ENCODE results near the gene DDX52. TPM values are rescaled to one million over a fixed set of nuclear protein-coding genes. Genes with fewer than 3 reads are reported as not detected.
A peak's percentile ranks its signal among the peaks of the same experiment; 100 is the strongest.

The DDX52 gene
- total RNA-seq: 10 to 100 TPM; 10.9 to 20.5 TPM

- DNase-seq (peak; percentile 95 to 98 (median 98)), ATAC-seq (peak; percentile 97)
- Histone ChIP-seq H3K36me3 (replicated peaks in 1 of 2; ENCODE audit: insufficient read depth in 1 of 2, low read depth in 2 of 2) (peaks cover 0 to 1% of the 10 kb centered on the region in 2 donors), H3K4me1 (peaks cover 27% of the 10 kb centered on the region), H3K9me3 (no peaks in the 10 kb centered on the region), H3K27ac (peak within 1 kb of the TSS; percentile 63 to 90 (median 77)), H3K27me3 (no peaks in the 10 kb centered on the region), H3K4me3 (peak within 1 kb of the TSS; percentile 40 to 60)
- intact Hi-C loops (cut with DNase I): no loop called here
- 0 to 1% methylated on average over 43 of the region's 43 CpGs for WGBS, 2 donors
- TF ChIP-seq CTCF (IDR thresholded peaks at IDR 0.05): peak in 3 of 7 experiments; percentile 18 to 29 (median 28)
- TF ChIP-seq POLR2A (IDR thresholded peaks at IDR 0.05): peak; percentile 23 to 78 (median 75)
Measured at GRCh38 chr17:37643118-37643766, at the start of gene DDX52. TSS of gene DDX52 (minus strand) at chr17:37643446. CDS start at chr17:37643420, 26 bp downstream.

GRCh38 chr17:37691807-37692206, 48.6 kb upstream of the DDX52 start:
- H3K27ac ChIP-seq: peak overlapping the region in 1 of 4 donors; percentile 3
- WGBS, 2 donors: 83 to 89% methylated on average over 6 of the region's 6 CpGs
- H3K4me3 ChIP-seq: no peak overlapping the region
- no peaks in the 10 kb centered on the region for H3K27me3 ChIP-seq
- DNase-seq (no peak), ATAC-seq (no peak)
- H3K9me3 ChIP-seq: no peaks in the 10 kb centered on the region
- intact Hi-C loops (cut with DNase I): no loop called here
- peaks cover 0 to 4% of the 10 kb centered on the region in 2 donors for H3K36me3 ChIP-seq (replicated peaks in 1 of 2; ENCODE audit: insufficient read depth in 1 of 2, low read depth in 2 of 2)
- TF ChIP-seq CTCF (IDR thresholded peaks at IDR 0.05) (no peak), POLR2A (IDR thresholded peaks at IDR 0.05) (no peak)
- no peaks in the 10 kb centered on the region for H3K4me1 ChIP-seq

- Histone ChIP-seq H3K27ac (no peak overlapping the region), H3K36me3 (replicated peaks in 1 of 2; ENCODE audit: insufficient read depth in 1 of 2, low read depth in 2 of 2) (peaks cover 0 to 6% of the 10 kb centered on the region in 2 donors), H3K9me3 (no peaks in the 10 kb centered on the region), H3K27me3 (no peaks in the 10 kb centered on the region), H3K4me1 (no peaks in the 10 kb centered on the region), H3K4me3 (no peak overlapping the region)
- TF ChIP-seq POLR2A (IDR thresholded peaks at IDR 0.05) (no peak), CTCF (IDR thresholded peaks at IDR 0.05) (no peak)
- DNase-seq: no peak
- intact Hi-C loops (cut with DNase I): no loop called here
- no peak for ATAC-seq
- WGBS, 2 donors: 57 to 68% methylated on average over 7 of the region's 7 CpGs
Measured at GRCh38 chr17:37689317-37689716, 46.1 kb upstream of the DDX52 start.

- peak overlapping the region in 1 of 4 donors; percentile 5 for H3K27ac ChIP-seq
- ATAC-seq: no peak
Measured at GRCh38 chr17:37683454-37683984, 40.3 kb upstream of the DDX52 start.

More at GRCh38 chr17:37683454-37683984, 40.3 kb upstream of the DDX52 start:
- Histone ChIP-seq H3K4me3 (no peak overlapping the region), H3K9me3 (no peaks in the 10 kb centered on the region), H3K27me3 (no peaks in the 10 kb centered on the region), H3K36me3 (replicated peaks in 1 of 2; ENCODE audit: insufficient read depth in 1 of 2, low read depth in 2 of 2) (peaks cover 0 to 6% of the 10 kb centered on the region in 2 donors), H3K4me1 (no peaks in the 10 kb centered on the region)
- no peak for DNase-seq
- no peak for TF ChIP-seq POLR2A (IDR thresholded peaks at IDR 0.05)
- TF ChIP-seq CTCF (IDR thresholded peaks at IDR 0.05): no peak
- WGBS, 2 donors: 47 to 48% methylated on average over 9 of the region's 9 CpGs
- intact Hi-C loops (cut with DNase I): no loop called here

Data from body of pancreas (tissue), 4 donors.